Stimulated activated CD8-positive, alpha-beta memory T cell treated with anti-CD3 and anti-CD28 coated beads, Interleukin-2, amount 100 ng/mL, for 48 hours (primary cell): Measurements from ENCODE around the gene IZUMO4.

ENCODE experiments used
- DNase-seq, 2 donors: peaks; one replicate each; pipeline ENCODE4 v3.0.0-alpha.2; 2020; ENCODE audit warnings: low read depth in 2 of 2

The IZUMO4 gene

DNA sequence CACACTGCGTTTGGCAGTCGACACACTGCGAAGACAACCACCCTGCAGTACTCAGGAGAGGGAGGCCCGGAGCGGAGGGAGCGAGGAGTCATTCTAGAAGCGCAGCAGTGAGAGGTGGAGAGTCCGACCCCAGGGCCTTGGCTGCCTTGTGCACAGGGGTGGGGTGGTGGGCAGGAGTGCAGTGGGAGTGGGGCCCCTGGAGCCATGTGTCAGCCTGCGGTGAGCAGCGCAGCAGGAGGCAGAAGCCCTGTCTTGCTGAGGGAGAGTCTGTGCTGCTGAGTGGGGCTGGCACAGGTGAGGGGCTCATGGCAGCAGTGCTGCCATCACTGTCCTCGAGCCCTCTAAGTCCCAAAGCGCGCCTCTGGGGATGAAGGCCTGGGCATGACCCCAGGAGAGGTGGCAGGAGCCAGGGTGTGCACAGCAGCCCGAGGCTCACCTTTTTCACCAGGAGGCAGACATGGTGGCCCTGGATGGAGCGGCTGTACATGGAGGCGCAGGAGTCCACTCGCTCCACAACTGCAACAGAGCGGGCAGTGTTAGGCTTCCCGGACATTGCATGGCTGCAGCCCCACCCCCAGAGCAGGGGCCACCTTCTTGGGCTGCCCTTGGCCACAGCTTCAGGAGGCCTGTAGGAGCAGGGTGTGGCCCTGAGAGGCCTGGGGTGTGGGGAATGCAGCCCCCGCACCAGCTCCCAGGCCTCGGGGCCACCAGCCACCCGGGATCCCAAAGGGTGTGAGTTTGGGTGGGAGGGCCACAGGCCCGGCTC lies 11.7 kb downstream of the IZUMO4 start:
- no peak for DNase-seq

DNA sequence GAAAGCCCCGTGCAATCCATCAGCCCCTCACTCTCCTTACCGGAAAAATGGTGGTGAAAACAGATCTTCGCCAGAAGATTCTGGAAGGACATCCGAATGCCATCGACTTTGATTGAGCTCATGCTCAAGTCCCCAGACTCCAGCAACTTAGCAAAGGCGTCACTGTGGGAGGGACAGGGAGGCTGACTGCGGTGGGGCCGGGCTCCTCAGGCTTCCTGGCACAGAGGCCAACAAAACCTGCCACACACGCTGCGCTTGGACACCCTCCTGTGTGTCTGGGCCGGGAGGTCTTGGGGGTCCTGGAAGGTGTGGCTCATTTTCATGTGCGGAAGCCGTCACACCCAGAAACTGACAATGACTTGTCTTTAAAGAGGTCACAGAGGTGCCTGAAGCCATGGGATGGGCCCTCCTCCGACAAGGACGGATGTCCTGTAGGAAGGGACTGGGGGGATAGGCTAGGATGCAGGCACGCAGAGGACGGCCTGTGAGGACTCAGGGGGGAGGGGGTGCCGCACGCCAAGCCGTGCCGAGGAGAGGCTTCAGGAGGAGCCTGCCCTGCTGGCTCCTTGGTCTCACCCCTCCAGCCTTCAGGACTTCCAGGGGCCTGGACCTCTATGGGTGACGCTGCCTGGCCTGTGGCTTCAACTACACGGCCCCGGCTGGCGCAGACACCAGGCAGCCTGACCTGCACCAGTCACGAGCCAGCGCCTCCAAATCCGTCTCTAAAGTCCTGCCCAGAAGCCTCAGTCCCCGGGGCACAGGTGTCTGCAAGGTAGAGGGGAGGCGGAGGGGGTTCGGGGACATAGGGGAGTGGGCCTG lies 12.5 kb downstream of the IZUMO4 start:
- no peak for DNase-seq

DNA sequence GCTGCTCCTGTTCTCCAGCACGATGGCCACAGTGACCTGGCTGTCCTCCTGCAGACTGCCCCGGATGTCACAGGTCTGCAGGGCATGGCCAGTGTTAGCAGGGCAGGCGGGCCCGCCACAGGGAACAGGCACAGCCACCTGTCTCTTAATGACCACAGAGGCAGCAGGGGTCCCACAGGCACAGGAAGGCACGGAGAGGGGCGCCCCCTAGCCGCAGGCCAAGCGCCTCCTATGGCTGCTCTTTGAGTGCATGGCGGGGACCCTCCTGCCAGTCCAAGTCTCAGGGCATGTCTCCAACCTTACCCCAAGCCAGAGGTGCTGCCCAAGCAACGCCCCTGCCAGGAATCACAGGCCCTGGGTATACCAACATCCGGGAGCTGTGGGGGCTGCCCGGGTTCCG lies 14.1 kb downstream of the IZUMO4 start:
- no peak for DNase-seq

DNA sequence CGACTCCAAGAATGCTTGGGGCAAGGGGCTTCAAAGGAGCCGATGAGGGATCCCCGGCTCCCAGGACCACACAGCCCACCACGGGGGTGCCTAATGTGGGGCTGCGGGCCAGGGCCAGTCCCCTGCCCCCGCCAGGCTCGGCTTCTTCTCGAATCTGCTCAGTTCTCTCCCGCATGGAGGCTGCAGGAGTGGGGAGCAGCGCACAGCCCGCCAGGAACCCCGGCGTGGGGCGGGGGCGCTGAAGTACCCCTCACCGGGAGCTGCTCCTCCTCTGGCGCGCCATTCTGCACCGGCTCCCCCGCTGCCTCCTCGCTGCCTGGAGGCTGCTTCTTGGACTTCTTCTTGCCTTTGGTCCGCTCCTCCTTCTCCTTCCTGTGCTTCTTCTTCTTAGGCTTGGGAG lies 14.7 kb downstream of the IZUMO4 start:
- DNase-seq, result no peak

DNA sequence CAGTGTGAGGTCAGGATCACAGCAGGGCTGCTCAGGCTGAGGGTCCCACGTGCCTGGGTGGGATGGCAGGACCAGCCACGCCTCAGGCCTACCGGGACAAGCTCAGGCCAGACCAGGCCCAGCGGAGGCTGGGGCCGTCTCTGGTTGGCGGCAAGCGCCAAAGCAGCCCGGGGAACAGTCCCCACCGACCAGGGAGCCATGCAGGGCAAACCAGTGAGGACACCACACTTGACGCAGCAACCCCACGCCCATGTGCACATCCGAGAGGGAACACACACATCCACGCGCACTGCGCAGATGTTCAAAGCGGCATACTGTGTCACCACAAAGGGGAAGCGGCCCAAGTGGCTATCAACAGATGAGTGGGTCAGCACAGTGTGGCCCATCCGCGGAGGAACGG lies 15.2 kb downstream of the IZUMO4 start:
- DNase-seq, result no peak

DNA sequence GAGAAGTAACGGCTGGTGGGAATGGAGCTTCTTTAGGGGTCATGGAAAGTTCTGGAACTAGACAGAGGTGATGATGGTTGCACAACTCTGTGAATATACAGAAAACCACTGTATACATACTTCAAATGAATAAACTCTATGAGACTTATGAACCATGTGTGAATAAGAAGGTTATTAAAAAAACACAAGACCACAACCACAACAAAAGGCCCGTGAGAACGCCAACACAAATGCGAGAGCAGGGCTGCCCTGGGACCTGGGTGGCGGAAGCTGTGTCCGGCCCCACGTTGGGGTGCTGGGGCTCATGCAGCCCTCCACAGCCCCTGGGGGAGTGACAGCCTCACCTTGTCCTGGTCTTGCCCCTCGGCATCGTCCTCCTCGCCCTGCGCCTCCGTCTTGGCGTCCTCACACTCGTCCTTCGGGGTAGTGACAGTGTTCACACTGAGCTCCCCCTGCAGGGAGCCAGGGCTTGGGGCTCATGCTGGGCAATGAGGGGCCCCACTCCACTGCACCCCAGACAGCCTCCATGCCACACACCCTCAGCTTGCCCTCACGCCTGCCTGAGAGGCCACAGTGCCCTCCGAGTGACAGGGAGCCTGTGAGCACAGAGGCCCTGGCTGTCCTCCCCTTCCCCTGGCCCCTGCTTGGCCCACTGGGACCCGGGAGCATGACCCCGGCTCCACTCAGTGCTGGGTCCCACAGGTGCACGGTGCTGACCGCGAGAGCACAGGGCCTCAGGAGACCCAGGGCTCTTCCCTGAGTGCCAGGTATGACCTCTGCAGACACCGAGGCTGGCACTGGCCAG lies 16.0 kb downstream of the IZUMO4 start:
- DNase-seq, result no peak

DNA sequence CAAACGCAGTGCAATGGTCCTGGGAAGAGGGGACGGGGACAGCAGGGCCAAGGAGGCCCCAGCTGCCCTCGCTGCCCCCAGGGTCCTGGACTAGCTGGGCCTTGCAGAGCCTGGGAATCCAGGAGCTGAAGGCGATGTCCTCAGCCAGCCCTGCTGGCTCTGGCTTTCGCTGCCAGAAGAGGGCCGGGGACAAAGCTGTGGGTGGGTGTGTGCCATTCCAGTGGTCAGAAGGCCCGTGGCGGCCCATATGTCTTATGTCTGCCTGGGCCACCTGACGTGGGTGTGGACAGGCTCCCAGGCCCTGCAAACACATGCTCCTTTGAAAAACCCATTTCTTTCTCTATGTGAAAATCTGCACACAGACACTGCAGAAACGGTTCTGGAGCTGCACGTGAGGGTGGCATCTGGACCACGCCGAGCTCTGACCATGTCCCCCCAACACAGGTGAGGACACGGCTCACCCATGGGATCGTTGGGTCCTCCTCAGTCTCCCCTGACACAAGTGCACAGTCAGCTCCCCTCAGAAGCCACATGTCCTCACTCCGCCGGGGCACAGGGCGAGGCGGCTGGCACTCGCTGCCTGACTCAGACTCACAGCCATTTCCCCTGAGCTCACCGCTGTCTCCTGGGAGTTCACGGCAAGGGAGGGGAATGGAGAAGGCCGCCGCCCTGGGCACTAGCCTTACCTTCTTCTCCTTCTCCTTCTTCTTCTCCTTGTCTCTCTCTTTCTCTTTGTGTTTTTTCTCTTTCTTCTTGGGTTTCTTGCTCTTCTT lies 16.9 kb downstream of the IZUMO4 start:
- DNase-seq, result no peak

DNA sequence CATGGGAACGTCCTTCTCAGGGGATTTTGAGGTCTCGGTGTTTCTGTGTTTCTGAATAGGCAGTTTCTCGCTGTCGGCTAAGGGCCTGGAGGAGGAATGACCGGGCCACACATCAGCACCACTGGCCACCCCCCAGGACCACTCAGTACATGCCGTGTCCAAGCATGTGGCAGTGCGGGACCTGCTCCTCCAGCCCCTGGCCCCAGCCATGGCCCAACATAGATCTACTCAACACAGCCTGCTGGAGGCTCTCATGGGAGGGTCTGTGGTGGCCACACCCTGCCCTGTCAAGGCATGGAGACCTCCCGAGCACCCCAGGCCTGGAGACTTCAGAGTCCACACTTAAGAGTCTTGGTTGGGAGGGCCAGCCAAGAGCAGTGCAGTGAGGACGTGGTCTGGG lies 17.5 kb downstream of the IZUMO4 start:
- DNase-seq, result no peak

DNA sequence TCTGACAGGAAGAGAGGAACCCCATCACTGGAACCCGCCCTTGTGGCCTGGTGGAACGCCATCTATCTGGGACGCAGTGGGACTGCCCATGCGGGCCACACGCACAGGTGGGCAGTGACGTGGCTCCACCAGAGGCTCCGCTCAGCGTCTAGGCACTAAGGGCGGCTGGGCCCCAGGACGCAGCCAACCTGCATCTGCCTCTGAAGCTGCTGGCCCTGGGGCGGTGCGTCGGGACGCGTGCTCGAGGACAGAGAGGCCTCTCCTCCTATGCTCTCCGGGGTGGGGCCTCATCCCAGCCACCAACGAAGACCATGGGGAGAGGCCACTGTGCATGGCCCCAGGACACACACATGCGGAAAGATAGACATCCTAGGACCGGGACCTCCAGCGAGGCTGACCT lies 18.1 kb downstream of the IZUMO4 start:
- DNase-seq, result no peak

DNA sequence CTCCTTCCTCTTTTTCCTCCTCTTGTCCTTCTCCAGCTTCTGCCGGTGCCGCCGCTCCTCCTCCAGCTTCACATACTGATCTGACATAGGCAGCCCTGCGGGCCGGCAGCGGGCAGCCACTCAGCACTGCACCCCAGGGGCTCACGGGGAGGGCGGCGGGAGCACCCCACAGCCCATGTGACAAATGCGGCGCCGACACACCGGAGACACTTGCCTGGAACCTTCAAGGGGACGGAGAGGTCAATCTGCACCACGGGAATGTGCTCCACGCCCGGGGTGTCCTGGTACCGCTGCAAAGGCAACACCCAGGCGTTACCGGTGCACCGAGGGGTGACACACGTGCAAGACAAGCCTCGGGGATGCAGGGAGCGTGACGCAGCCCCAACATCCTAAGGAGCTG lies 18.6 kb downstream of the IZUMO4 start:
- DNase-seq, result no peak

DNA sequence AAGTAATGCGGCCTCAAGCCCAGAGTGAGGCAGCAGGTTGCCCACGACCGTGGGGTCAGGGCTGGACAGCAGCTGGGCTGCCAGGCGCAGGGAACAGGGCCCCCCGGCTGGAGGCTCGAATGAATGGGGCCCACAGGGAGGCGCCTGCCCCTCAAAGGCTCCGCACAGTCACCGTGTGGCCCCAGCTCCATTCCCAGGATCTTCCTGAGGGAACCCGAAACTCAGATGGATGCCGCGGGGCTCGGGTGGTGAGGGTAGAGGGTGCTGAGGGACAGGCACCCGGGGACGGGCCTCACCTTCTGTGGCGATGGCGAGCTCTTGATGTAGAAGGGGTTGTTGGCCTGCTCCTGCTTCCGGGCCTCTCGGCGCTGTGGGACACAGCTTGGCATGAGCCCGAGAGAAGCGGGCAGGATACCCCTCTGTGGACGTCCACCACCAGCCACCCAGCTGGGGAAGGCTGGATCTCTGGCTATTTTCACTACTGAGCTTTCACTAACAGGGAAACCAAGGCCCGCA lies 19.3 kb downstream of the IZUMO4 start:
- DNase-seq, result no peak

DNA sequence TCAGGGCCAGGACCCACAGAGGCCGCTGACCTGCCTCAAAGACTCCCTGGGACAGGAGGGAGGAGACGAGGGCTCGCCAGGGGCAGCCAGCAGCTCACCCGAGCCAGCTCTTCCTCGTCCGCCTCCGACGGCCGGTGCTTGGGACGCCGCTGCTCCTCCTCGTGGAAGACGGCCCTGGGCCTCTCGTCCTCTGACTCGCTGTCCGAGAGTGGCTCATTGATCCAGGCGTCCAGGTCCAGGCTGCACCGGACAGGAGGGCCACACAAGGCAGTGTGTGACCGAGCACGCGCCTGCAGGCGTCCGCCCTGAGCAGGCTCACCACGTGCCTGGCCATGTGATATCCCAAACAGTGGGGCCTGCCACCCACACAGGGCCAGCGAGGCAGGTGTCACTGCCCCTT lies 19.8 kb downstream of the IZUMO4 start:
- no peak for DNase-seq

DNA sequence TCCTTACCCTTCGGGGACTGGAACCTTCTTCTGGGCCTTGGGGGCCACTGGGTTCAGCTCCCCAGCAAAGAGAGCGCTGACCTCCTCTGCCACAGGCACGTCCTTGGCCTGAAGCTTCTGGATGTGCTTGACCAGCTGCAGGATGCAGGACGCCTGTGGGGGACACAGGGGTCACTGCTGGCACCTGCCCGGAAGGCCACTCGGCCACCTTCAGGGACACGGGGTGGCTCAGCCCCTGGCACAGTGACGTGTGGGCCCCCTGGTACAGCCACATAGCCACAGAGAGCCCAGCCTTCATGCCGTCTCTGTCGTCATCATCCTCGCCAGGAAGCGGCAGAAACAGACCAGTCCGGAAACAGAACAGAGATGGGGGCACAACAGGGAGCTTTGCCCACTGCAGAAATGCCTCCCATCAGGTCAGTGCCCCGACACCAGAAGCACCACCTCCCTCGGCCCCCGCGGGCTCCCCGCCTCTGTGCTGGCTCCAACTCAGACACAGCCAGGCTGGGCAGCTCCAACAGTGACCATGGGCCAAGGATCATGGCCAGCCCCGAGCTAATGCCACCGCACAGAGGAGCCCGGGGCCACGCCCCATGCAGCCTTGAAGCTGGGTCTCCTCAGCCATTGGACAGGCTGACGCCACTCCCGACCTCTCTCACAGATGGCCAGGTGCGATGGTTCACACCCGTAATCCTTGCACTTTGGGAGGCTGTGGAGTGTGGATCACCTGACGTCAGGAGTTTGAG lies 20.7 kb downstream of the IZUMO4 start:
- DNase-seq, result no peak

DNA sequence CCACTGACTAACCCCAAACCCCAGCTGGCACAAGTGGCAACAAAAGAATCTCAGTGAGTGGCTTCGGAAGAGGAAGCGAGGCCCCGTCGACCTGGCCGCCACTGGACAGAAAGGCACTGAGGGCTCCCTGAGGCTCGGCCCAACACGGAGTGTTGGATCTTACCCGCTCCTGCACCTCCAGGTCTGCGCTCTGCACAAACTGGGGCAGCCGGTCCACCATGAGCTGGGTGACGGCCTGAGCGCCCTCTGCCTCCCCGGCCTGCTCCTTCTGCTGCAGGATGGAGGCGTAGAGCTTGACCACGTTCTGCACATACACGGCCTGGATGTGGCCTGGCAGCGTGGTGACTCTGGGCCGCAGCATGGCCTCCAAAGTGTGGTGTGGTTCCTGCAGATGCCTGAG lies 21.7 kb downstream of the IZUMO4 start:
- DNase-seq, result no peak

DNA sequence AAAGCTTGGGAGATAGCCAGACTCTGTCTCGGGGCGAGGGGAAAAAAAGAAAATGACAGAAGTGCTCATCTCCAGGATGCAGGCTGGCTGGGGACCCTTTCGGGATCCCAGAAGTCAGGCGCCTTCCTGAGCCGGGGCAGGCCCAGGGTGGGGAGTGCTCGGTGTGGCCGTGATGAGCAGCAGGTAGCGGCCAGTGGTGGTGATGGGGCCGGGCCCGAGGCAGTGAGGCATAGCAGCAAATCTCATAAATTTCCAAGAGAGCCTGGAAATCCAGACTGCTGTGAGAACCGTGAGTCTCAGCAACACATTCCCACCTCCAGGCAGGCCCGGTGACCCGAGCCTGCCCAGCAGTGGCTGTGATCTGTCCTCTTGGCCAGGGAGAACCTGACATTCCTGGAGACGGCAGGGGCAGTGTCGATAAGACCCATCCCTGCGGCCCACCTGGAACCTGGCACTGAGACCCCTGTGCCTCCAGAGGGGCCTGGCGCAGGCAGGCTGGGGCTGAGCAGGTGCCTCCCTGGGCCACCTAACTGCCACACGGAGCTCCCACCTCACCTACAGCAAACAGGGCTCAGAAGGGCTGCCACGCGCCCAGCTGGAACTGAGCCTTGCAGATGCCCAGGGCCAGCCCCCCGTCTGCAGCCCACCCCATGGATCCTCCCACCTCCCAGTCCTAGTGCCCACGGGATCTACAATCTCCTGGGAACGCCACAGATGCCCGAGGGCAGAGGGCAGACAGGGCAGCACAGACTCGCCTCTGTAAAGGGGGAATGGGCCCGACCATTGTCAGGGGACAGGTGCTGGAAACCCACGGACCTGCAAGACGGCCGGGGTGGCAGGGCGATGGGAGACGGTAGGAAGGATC lies 23.4 kb downstream of the IZUMO4 start:
- no peak for DNase-seq

DNA sequence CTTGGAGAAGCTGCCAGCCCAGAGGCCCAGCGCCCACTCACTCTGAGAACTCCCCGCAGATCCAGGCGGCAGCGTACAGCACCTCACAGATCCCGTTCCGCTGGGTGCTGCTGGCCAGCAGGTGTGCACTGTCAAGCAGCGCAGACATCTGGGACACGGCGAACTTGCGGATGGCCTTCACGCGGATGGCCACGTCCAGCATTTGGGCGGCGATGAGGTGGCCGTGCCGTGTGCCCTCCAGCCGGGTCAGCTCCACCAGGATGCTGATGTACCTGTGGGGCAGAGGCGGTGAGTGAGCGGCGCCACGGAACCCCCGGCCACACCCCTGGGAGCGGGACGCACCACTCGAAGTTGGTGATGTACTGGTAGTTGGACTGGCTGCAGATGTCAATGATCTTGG lies 24.1 kb downstream of the IZUMO4 start:
- DNase-seq, result no peak

DNA sequence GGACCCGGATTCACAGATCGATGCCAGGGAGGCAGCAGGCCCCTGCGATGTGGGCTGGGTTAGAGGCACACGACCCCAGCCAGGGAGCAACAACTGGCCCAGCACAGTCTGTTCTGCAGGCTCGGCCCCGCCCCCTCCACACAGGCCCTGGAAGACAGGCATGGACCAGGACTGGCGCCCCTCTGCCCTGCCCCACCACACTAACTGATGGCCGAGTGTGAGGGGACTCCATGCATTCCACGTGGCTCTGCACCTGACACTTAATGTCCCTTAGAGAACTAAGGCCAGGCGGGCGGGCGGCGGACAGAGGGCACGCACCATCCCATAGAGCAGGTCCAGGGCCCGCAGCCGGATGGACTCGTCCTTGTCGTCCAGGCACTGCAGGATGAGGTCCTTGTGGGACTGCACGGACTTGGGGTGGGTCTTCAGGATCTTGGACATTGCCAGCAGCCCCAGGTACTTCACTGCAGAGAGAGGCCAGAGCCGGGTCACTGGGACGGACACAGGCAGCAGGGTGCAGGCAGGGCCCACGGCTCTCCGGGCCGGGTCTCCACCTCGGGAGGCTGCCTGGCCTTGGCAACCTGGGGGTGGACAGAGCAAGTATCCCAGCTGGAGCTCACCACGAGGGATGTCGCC lies 24.8 kb downstream of the IZUMO4 start:
- DNase-seq, result no peak

DNA sequence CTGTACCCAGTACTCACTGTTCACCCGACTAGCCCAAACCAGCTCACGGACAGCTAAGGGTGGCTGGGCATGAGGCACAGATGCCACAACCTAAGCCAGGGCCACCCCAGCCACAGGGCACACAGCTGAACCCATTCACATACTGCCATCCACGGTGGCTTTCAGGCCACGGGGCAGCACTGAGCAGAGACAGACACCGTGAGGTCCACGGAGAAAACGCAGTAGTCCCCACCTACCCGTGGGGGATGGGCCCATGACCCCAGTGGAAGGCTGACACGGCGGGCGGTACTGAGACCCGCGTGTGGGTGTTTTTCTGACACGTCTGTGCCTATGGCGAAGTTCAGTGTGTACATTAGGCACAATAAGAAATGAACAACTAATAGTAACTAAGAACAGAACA lies 25.5 kb downstream of the IZUMO4 start:
- no peak for DNase-seq

DNA sequence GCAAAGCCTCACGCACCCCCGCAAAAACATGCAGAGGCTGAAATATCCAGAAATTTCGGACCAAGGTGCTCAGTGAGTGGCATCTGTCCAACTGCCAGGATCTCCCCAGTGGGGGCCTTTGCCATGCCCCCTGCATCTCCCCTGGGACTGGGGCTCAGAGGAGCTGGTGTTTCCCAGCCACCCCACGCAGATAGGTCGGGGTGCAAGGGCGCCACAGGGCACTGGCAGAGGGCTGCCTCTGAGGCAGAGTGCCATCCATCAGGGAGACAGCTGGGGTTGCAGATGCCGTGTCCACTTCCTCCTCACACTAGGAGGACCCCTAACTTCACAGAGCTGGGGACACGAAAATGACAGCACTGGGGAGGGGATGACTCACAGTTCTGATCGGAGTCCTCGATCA lies 26.3 kb downstream of the IZUMO4 start:
- no peak for DNase-seq
